NB4 (cell line): ENCODE data around the gene RNASE7.

ENCODE experiments used
- CTCF ChIP-seq: IDR thresholded peaks from one replicate; pipeline ENCODE4 v1.5.1; 2012; ENCODE audit warnings: low read depth, low read length
- POLR2A ChIP-seq: IDR thresholded peaks from 2 replicates; pipeline ENCODE4 v1.6.1; 2011; ENCODE audit warnings: mild to moderate bottlenecking; ENCODE audit not compliant: insufficient read length; ENCODE audit errors: extremely low read depth

GRCh38 chr14:21081521-21082142 lies 39.5 kb downstream of the RNASE7 start:
- TF ChIP-seq CTCF (no peak), POLR2A (no peak)
